ENCODE results near the gene FGFR2. TPM values are rescaled to one million over a fixed set of nuclear protein-coding genes. Genes with fewer than 3 reads are reported as not detected.

The FGFR2 gene
- total RNA-seq, 1 donor from 2014 or later = 2.9 TPM

DNA sequence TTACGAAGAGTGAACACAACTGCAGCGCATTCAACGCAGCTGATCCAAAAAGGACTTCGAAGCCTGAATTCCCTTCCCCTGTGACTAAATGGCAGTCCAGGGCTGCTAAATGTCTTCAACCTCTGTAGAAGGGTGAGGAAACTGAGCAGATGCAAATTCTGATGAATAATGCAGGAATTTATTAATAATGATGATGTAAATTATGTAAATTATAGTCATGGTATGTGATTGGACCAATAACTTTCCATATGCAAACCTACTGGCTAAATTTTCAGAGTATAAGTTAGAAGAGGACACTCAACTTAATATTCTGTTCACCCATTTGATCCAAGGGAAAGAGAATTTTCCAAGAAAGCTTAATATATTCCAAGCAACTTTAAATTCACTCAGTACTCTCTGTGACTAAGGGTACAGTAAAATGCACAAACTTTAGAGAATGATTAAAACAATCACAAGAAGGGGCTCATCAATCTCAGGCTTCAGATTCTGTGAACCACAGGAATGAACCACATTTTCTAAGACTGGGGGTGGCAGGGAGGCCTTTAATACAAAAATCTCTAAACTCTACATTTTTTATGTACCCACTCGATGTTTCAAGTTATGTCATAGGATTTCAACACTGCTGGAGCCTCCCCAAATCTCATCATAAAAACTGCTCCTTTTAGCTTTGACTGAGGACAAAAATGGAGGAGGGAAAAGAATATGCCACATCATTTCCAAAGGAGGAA is 3.5 kb downstream of the FGFR2 start:
- DNase-seq (ENCODE audit: low spot score) = no peak

GRCh38 chr10:121594076-121594475 is 4.2 kb downstream of the FGFR2 start:
- DNase-seq (ENCODE audit: low spot score) = peak; percentile 15
- Mint-ChIP-seq H3K9me3 (ENCODE audit: low read depth) (no peaks in the 10 kb centered on the region), H3K36me3 (ENCODE audit: low read depth) (no peaks in the 10 kb centered on the region), H3K27me3 (ENCODE audit: low read depth) (no peaks in the 10 kb centered on the region), H3K4me1 (ENCODE audit: low read depth) (peaks cover 14% of the 10 kb centered on the region), H3K27ac (ENCODE audit: unreplicated experiment) (no peak overlapping the region), H3K4me3 (ENCODE audit: unreplicated experiment) (no peak overlapping the region)
- TF ChIP-seq, protein P1, sequence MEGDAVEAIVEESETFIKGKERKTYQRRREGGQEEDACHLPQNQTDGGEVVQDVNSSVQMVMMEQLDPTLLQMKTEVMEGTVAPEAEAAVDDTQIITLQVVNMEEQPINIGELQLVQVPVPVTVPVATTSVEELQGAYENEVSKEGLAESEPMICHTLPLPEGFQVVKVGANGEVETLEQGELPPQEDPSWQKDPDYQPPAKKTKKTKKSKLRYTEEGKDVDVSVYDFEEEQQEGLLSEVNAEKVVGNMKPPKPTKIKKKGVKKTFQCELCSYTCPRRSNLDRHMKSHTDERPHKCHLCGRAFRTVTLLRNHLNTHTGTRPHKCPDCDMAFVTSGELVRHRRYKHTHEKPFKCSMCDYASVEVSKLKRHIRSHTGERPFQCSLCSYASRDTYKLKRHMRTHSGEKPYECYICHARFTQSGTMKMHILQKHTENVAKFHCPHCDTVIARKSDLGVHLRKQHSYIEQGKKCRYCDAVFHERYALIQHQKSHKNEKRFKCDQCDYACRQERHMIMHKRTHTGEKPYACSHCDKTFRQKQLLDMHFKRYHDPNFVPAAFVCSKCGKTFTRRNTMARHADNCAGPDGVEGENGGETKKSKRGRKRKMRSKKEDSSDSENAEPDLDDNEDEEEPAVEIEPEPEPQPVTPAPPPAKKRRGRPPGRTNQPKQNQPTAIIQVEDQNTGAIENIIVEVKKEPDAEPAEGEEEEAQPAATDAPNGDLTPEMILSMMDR (IDR thresholded peaks at IDR 0.05) = no peak

More for the DNA sequence above, 3.5 kb downstream of the FGFR2 start:
- Mint-ChIP-seq H3K4me1 (ENCODE audit: low read depth) (peaks cover 14% of the 10 kb centered on the region), H3K27ac (ENCODE audit: unreplicated experiment) (no peak overlapping the region), H3K36me3 (ENCODE audit: low read depth) (no peaks in the 10 kb centered on the region), H3K4me3 (ENCODE audit: unreplicated experiment) (no peak overlapping the region), H3K27me3 (ENCODE audit: low read depth) (no peaks in the 10 kb centered on the region), H3K9me3 (ENCODE audit: low read depth) (no peaks in the 10 kb centered on the region)
- TF ChIP-seq, protein P1 (IDR thresholded peaks at IDR 0.05) = no peak

DNA sequence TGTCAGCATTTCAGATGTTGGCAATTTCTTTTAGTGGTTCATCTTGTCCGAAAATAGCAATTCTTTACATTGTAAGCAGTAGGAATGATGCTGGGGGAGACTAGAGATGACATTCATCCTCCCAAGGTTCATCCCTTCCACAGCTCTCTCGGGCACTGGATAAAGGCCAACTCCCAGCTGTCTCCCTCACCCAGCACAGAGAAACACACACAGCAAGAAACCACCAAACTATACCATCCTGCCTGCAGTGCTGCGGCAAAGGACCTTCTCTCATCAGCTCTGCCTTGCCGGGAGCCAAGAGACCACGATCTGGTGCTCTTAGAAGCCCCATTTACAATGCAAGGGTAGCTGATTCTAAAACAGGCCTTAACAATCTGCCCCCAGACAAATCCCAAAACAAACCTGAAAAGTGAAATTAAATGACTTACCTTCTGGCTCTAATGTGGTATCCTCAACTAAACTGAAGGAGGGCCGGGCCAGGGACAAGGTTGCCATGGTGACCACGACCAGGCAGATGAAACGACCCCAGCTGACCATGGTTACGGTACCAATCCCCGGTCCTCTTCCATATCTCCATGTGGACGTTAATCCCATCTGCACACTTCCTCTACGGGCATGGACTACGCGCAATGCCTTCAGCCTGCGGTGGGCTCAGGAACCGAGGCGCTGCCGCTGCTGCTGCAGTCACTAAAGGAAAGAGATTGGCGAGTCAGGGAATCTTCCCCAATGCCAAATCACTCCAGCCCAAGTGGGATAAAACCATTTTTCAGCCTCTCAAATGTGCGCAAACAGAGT is 4.8 kb downstream of the FGFR2 start:
- Mint-ChIP-seq H3K27ac (ENCODE audit: unreplicated experiment) (no peak overlapping the region), H3K4me3 (ENCODE audit: unreplicated experiment) (no peak overlapping the region), H3K36me3 (ENCODE audit: low read depth) (no peaks in the 10 kb centered on the region), H3K4me1 (ENCODE audit: low read depth) (peaks cover 14% of the 10 kb centered on the region), H3K9me3 (ENCODE audit: low read depth) (no peaks in the 10 kb centered on the region), H3K27me3 (ENCODE audit: low read depth) (no peaks in the 10 kb centered on the region)
- TF ChIP-seq, protein P1 (IDR thresholded peaks at IDR 0.05) = no peak
- DNase-seq (ENCODE audit: low spot score) = peak; percentile 60

- Mint-ChIP-seq H3K27ac (ENCODE audit: unreplicated experiment) (no peak overlapping the region), H3K9me3 (ENCODE audit: low read depth) (no peaks in the 10 kb centered on the region), H3K4me3 (ENCODE audit: unreplicated experiment) (no peak overlapping the region), H3K27me3 (ENCODE audit: low read depth) (no peaks in the 10 kb centered on the region), H3K36me3 (ENCODE audit: low read depth) (no peaks in the 10 kb centered on the region), H3K4me1 (ENCODE audit: low read depth) (peaks cover 14% of the 10 kb centered on the region)
- DNase-seq (ENCODE audit: low spot score) = peak; percentile 26
- TF ChIP-seq, protein P1 (IDR thresholded peaks at IDR 0.05) = peak; percentile 17
These were observed 5.9 kb downstream of the FGFR2 start for GRCh38 chr10:121592155-121592890.

DNA sequence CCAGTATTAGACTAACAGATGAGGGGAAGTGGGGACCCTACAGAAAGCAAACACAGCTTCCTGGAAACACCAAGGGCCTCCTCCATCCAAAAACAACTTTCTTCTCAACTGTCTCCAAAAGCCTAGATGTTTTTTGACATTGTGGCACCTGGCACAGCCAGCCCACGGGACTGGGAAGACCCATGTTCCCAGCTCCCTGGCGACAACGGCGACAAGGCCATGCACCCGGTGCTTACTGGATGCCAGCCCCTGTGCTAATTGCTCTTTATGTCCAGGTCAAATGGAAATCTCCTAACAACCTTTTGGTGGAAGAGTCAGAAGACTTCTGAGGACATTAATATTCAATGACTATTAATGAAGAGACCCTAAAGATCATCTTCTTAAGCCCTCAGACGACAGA is 7.1 kb downstream of the FGFR2 start:
- Mint-ChIP-seq H3K9me3 (ENCODE audit: low read depth) (peaks cover 9% of the 10 kb centered on the region), H3K27ac (ENCODE audit: unreplicated experiment) (no peak overlapping the region), H3K4me3 (ENCODE audit: unreplicated experiment) (no peak overlapping the region), H3K27me3 (ENCODE audit: low read depth) (no peaks in the 10 kb centered on the region), H3K4me1 (ENCODE audit: low read depth) (peaks cover 7% of the 10 kb centered on the region), H3K36me3 (ENCODE audit: low read depth) (no peaks in the 10 kb centered on the region)
- TF ChIP-seq, protein P1 (IDR thresholded peaks at IDR 0.05) = no peak
- DNase-seq (ENCODE audit: low spot score) = peak; percentile 59
